ENCODE data around the gene FGD5. TPM values are rescaled to one million over a fixed set of nuclear protein-coding genes. Genes with fewer than 3 reads are reported as not detected.

FGD5 gene
- total RNA-seq, 3 donors from 2014 or later, result 0.13 to 0.25 TPM; not detected in 1

- H3K36me3 Mint-ChIP-seq (ENCODE audit: insufficient read depth), result no peaks in the 10 kb centered on the region
- no peak overlapping the region for H3K4me3 Mint-ChIP-seq
- no peaks in the 10 kb centered on the region for H3K9me3 Mint-ChIP-seq
- no peak for DNase-seq
- no peak for ATAC-seq
- H3K4me1 Mint-ChIP-seq (ENCODE audit: low read depth), result no peaks in the 10 kb centered on the region
- H3K27me3 Mint-ChIP-seq (ENCODE audit: low read depth), result peaks cover 14% of the 10 kb centered on the region
These were observed 3.4 kb downstream of the FGD5 start for GRCh38 chr3:14822134-14822533.

GRCh38 chr3:14822670-14823390 is 4.1 kb downstream of the FGD5 start:
- Mint-ChIP-seq H3K4me3 (no peak overlapping the region), H3K36me3 (ENCODE audit: insufficient read depth) (no peaks in the 10 kb centered on the region), H3K4me1 (ENCODE audit: low read depth) (no peaks in the 10 kb centered on the region), H3K9me3 (no peaks in the 10 kb centered on the region), H3K27me3 (ENCODE audit: low read depth) (peaks cover 18% of the 10 kb centered on the region)
- DNase-seq (no peak), ATAC-seq (no peak)

- Mint-ChIP-seq H3K9me3 (no peaks in the 10 kb centered on the region), H3K4me3 (no peak overlapping the region), H3K36me3 (ENCODE audit: insufficient read depth) (no peaks in the 10 kb centered on the region)
These were observed 4.6 kb downstream of the FGD5 start for GRCh38 chr3:14823393-14823792.

GRCh38 chr3:14823910-14824629 is 5.3 kb downstream of the FGD5 start:
- ATAC-seq, result no peak
- Mint-ChIP-seq H3K4me1 (ENCODE audit: low read depth) (no peaks in the 10 kb centered on the region), H3K4me3 (no peak overlapping the region), H3K9me3 (no peaks in the 10 kb centered on the region), H3K36me3 (ENCODE audit: insufficient read depth) (no peaks in the 10 kb centered on the region), H3K27me3 (ENCODE audit: low read depth) (peaks cover 22% of the 10 kb centered on the region)
- no peak for DNase-seq

More at GRCh38 chr3:14823393-14823792, 4.6 kb downstream of the FGD5 start:
- DNase-seq (no peak), ATAC-seq (no peak)
- Mint-ChIP-seq H3K4me1 (ENCODE audit: low read depth) (no peaks in the 10 kb centered on the region), H3K27me3 (ENCODE audit: low read depth) (peaks cover 23% of the 10 kb centered on the region)

- ATAC-seq (no peak), DNase-seq (no peak)
- H3K36me3 Mint-ChIP-seq (ENCODE audit: insufficient read depth), result no peaks in the 10 kb centered on the region
- H3K27me3 Mint-ChIP-seq (ENCODE audit: low read depth), result peaks cover 23% of the 10 kb centered on the region
- no peaks in the 10 kb centered on the region for H3K9me3 Mint-ChIP-seq
- H3K4me1 Mint-ChIP-seq (ENCODE audit: low read depth), result no peaks in the 10 kb centered on the region
- H3K4me3 Mint-ChIP-seq, result no peak overlapping the region
These were observed 5.9 kb downstream of the FGD5 start for GRCh38 chr3:14824646-14825045.

- Mint-ChIP-seq H3K36me3 (ENCODE audit: insufficient read depth) (no peaks in the 10 kb centered on the region), H3K4me1 (ENCODE audit: low read depth) (no peaks in the 10 kb centered on the region), H3K9me3 (no peaks in the 10 kb centered on the region), H3K4me3 (no peak overlapping the region), H3K27me3 (ENCODE audit: low read depth) (peaks cover 24% of the 10 kb centered on the region)
- DNase-seq, result no peak
- no peak for ATAC-seq
These were observed 7.3 kb downstream of the FGD5 start for GRCh38 chr3:14826069-14826468.

- DNase-seq, result no peak
- no peak for ATAC-seq
- Mint-ChIP-seq H3K27me3 (ENCODE audit: low read depth) (peaks cover 21% of the 10 kb centered on the region), H3K36me3 (ENCODE audit: insufficient read depth) (no peaks in the 10 kb centered on the region), H3K4me1 (ENCODE audit: low read depth) (no peaks in the 10 kb centered on the region), H3K9me3 (no peaks in the 10 kb centered on the region), H3K4me3 (no peak overlapping the region)
These were observed 9.0 kb downstream of the FGD5 start for GRCh38 chr3:14827776-14828175.

- peaks cover 23% of the 10 kb centered on the region for H3K27me3 Mint-ChIP-seq (ENCODE audit: low read depth)
- no peak overlapping the region for H3K4me3 Mint-ChIP-seq
- H3K36me3 Mint-ChIP-seq (ENCODE audit: insufficient read depth), result no peaks in the 10 kb centered on the region
- no peaks in the 10 kb centered on the region for H3K4me1 Mint-ChIP-seq (ENCODE audit: low read depth)
- DNase-seq (no peak), ATAC-seq (no peak)
- no peaks in the 10 kb centered on the region for H3K9me3 Mint-ChIP-seq
These were observed 11.0 kb downstream of the FGD5 start for GRCh38 chr3:14829811-14830210.

- no peak for ATAC-seq
- H3K27me3 Mint-ChIP-seq (ENCODE audit: low read depth), result peaks cover 27% of the 10 kb centered on the region
- no peaks in the 10 kb centered on the region for H3K4me1 Mint-ChIP-seq (ENCODE audit: low read depth)
- no peak overlapping the region for H3K4me3 Mint-ChIP-seq
- H3K36me3 Mint-ChIP-seq (ENCODE audit: insufficient read depth), result no peaks in the 10 kb centered on the region
- no peak for DNase-seq
- no peaks in the 10 kb centered on the region for H3K9me3 Mint-ChIP-seq
These were observed 13.2 kb downstream of the FGD5 start for GRCh38 chr3:14831916-14832450.

- peaks cover 21% of the 10 kb centered on the region for H3K27me3 Mint-ChIP-seq (ENCODE audit: low read depth)
- no peaks in the 10 kb centered on the region for H3K36me3 Mint-ChIP-seq (ENCODE audit: insufficient read depth)
- no peaks in the 10 kb centered on the region for H3K9me3 Mint-ChIP-seq
- no peak overlapping the region for H3K4me3 Mint-ChIP-seq
- no peak for ATAC-seq
- DNase-seq, result no peak
- H3K4me1 Mint-ChIP-seq (ENCODE audit: low read depth), result no peaks in the 10 kb centered on the region
These were observed 14.4 kb downstream of the FGD5 start for GRCh38 chr3:14832975-14833722.

GRCh38 chr3:14834121-14834520 is 15.4 kb downstream of the FGD5 start:
- H3K9me3 Mint-ChIP-seq, result no peaks in the 10 kb centered on the region
- ATAC-seq (no peak), DNase-seq (no peak)
- H3K27me3 Mint-ChIP-seq (ENCODE audit: low read depth), result peaks cover 14% of the 10 kb centered on the region
- no peaks in the 10 kb centered on the region for H3K36me3 Mint-ChIP-seq (ENCODE audit: insufficient read depth)
- no peaks in the 10 kb centered on the region for H3K4me1 Mint-ChIP-seq (ENCODE audit: low read depth)
- no peak overlapping the region for H3K4me3 Mint-ChIP-seq

- H3K4me3 Mint-ChIP-seq, result no peak overlapping the region
- H3K9me3 Mint-ChIP-seq, result no peaks in the 10 kb centered on the region
- ATAC-seq (no peak), DNase-seq (no peak)
- peaks cover 10% of the 10 kb centered on the region for H3K27me3 Mint-ChIP-seq (ENCODE audit: low read depth)
- no peaks in the 10 kb centered on the region for H3K4me1 Mint-ChIP-seq (ENCODE audit: low read depth)
- H3K36me3 Mint-ChIP-seq (ENCODE audit: insufficient read depth), result no peaks in the 10 kb centered on the region
These were observed 16.2 kb downstream of the FGD5 start for GRCh38 chr3:14834807-14835466.

GRCh38 chr3:14836049-14836468 is 17.3 kb downstream of the FGD5 start:
- ATAC-seq (no peak), DNase-seq (no peak)
- Mint-ChIP-seq H3K4me3 (no peak overlapping the region), H3K4me1 (ENCODE audit: low read depth) (no peaks in the 10 kb centered on the region), H3K27me3 (ENCODE audit: low read depth) (peaks cover 6% of the 10 kb centered on the region), H3K36me3 (ENCODE audit: insufficient read depth) (no peaks in the 10 kb centered on the region), H3K9me3 (no peaks in the 10 kb centered on the region)

Data from activated T-cell treated with anti-CD3 and anti-CD28 coated beads, Interleukin-2, amount 50 U/mL, for 4 hours (primary cell).